ENCODE measurements around the gene PCDHA4. TPM values are rescaled to one million over a fixed set of nuclear protein-coding genes. Genes with fewer than 3 reads are reported as not detected.
"Not testable (repeated sequence)": the region's sequence is repeated elsewhere in the genome, so short reads cannot be mapped to it uniquely, and the experiment has no call there.

The PCDHA4 gene
- total RNA-seq, 1 donor from 2014 or later, result 0.59 TPM

GRCh38 chr5:140801494-140801841, 5.4 kb upstream of the PCDHA4 start:
- H3K4me3 ChIP-seq, result peak overlapping the region; percentile 39
- H3K27ac ChIP-seq, result no peak overlapping the region
- no peaks in the 10 kb centered on the region for H3K36me3 ChIP-seq
- H3K4me1 ChIP-seq, result no peaks in the 10 kb centered on the region
- no peak for DNase-seq
- H3K9me3 ChIP-seq, result peaks cover 31% of the 10 kb centered on the region
- peaks cover 16% of the 10 kb centered on the region for H3K27me3 ChIP-seq (ENCODE audit: low read depth)
- no peak for ATAC-seq
- TF ChIP-seq CTCF (IDR thresholded peaks at IDR 0.05), result peak; percentile 15
- intact Hi-C loops (cut with DNase I), result no loop called here

GRCh38 chr5:140802381-140802780, 4.5 kb upstream of the PCDHA4 start:
- ATAC-seq; H3K4me3 ChIP-seq; DNase-seq; H3K4me1 ChIP-seq; intact Hi-C loops (cut with DNase I); H3K27ac ChIP-seq; H3K36me3 ChIP-seq: not testable (repeated sequence)
- peaks cover 16% of the 10 kb centered on the region for H3K27me3 ChIP-seq (ENCODE audit: low read depth)
- peaks cover 23% of the 10 kb centered on the region for H3K9me3 ChIP-seq

GRCh38 chr5:140802781-140803271, 4.0 kb upstream of the PCDHA4 start:
- Histone ChIP-seq H3K27ac (no peak overlapping the region), H3K36me3 (no peaks in the 10 kb centered on the region), H3K27me3 (ENCODE audit: low read depth) (peaks cover 16% of the 10 kb centered on the region), H3K9me3 (peaks cover 24% of the 10 kb centered on the region), H3K4me3 (no peak overlapping the region), H3K4me1 (no peaks in the 10 kb centered on the region)
- no peak for ATAC-seq
- intact Hi-C loops (cut with DNase I), result no loop called here
- TF ChIP-seq CTCF (IDR thresholded peaks at IDR 0.05), result no peak
- DNase-seq, result no peak

GRCh38 chr5:140808241-140808888, 1.5 kb downstream of the PCDHA4 start:
- H3K36me3 ChIP-seq; intact Hi-C loops (cut with DNase I); H3K4me1 ChIP-seq; H3K27ac ChIP-seq; H3K27me3 ChIP-seq (ENCODE audit: low read depth); H3K4me3 ChIP-seq; ATAC-seq; DNase-seq; H3K9me3 ChIP-seq: not testable (repeated sequence)

GRCh38 chr5:140808889-140809291, 2.0 kb downstream of the PCDHA4 start:
- no peaks in the 10 kb centered on the region for H3K36me3 ChIP-seq
- H3K4me1 ChIP-seq, result no peaks in the 10 kb centered on the region
- DNase-seq (peak; percentile 48), ATAC-seq (no peak)
- intact Hi-C loops (cut with DNase I), result no loop called here
- H3K27ac ChIP-seq, result no peak overlapping the region
- H3K27me3 ChIP-seq (ENCODE audit: low read depth), result peaks cover 8% of the 10 kb centered on the region
- H3K4me3 ChIP-seq, result no peak overlapping the region
- peaks cover 10% of the 10 kb centered on the region for H3K9me3 ChIP-seq
- TF ChIP-seq CTCF (IDR thresholded peaks at IDR 0.05), result no peak

- Histone ChIP-seq H3K36me3 (no peaks in the 10 kb centered on the region), H3K4me3 (peak within 1 kb of the TSS; percentile 16), H3K27me3 (ENCODE audit: low read depth) (peaks cover 13% of the 10 kb centered on the region), H3K9me3 (no peaks in the 10 kb centered on the region), H3K4me1 (no peaks in the 10 kb centered on the region), H3K27ac (no peak within 1 kb of the TSS)
- no peak for DNase-seq
- intact Hi-C loops (cut with DNase I), result no loop called here
- TF ChIP-seq CTCF (IDR thresholded peaks at IDR 0.05), result peak; percentile 44
- ATAC-seq, result no peak
Observed at GRCh38 chr5:140821375-140822280, 14.8 kb downstream of the PCDHA4 start, which contains the start of gene PCDHA5. Gene PCDHA5, plus strand, starts transcription at chr5:140821613.

Measured in lower lobe of right lung (tissue), 2 donors.